GM06990 (cell line): ENCODE measurements around the gene LRRC32.
"Not testable (repeated sequence)": the region's sequence is repeated elsewhere in the genome, so short reads cannot be mapped to it uniquely, and the experiment has no call there.

Experiments used
- DNase-seq: peaks from one replicate; pipeline ENCODE4 v3.0.0-alpha.2; 2011; ENCODE audit not compliant: insufficient read length; ENCODE audit errors: extremely low read depth
- H3K27me3 ChIP-seq: replicated peaks from 2 replicates; pipeline ENCODE4 v1.6.0; 2011; ENCODE audit warnings: low read length; ENCODE audit not compliant: control insufficient read depth, insufficient read depth
- H3K36me3 ChIP-seq: 2 replicates; pipeline ENCODE4 v1.5.1; 2011; ENCODE audit warnings: low read length; ENCODE audit not compliant: control insufficient read depth, insufficient read depth
- H3K4me3 ChIP-seq: replicated peaks from 2 replicates; pipeline ENCODE4 v1.5.1; 2011; ENCODE audit warnings: low read depth, mild to moderate bottlenecking, control low read depth, low read length
- CTCF ChIP-seq: IDR thresholded peaks from 2 replicates; pipeline ENCODE4 v1.5.1; 2011; ENCODE audit warnings: low read length, control low read depth, mild to moderate bottlenecking, inconsistent platforms; ENCODE audit not compliant: insufficient read depth, poor library complexity, severe bottlenecking

The LRRC32 gene

DNA sequence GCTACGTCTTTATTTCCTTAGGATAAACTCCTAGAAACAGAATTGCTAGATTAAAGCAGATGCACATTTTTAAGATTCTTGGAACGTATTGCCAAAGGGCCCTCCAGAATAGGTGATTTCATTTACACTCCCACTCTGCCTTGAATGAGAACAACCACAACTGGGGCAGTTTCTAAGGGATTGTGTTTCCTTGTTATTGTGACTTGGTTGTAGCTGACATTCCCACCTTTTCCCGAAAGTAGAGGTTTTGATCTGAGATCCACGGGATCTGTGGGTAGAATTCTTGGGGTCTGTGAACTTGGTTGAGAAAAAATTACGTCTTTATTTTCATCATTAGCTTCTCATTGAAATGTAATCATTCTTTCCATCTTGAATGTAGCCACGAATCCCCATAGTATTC lies 21.5 kb downstream of the LRRC32 start:
- no peak for DNase-seq
- Histone ChIP-seq H3K36me3 (no peaks in the 10 kb centered on the region), H3K4me3 (no peak overlapping the region), H3K27me3 (peaks cover 2% of the 10 kb centered on the region)
- no peak for TF ChIP-seq CTCF

- H3K36me3 ChIP-seq, result no peaks in the 10 kb centered on the region
- no peak overlapping the region for H3K4me3 ChIP-seq
- no peak for TF ChIP-seq CTCF
- H3K27me3 ChIP-seq, result peaks cover 2% of the 10 kb centered on the region; the same call in 1 of the 2 replicates
- no peak for DNase-seq
Observed at GRCh38 chr11:76648061-76648460, 22.5 kb downstream of the LRRC32 start.

- no peak for TF ChIP-seq CTCF
- H3K27me3 ChIP-seq, result peaks cover 3% of the 10 kb centered on the region
- no peak overlapping the region for H3K4me3 ChIP-seq
- DNase-seq, result no peak
- no peaks in the 10 kb centered on the region for H3K36me3 ChIP-seq
Observed at GRCh38 chr11:76646882-76647534, 23.5 kb downstream of the LRRC32 start.

- Histone ChIP-seq H3K36me3 (no peaks in the 10 kb centered on the region), H3K27me3 (peaks cover 3% of the 10 kb centered on the region; the same call in 1 of the 2 replicates), H3K4me3 (no peak overlapping the region)
- DNase-seq, result no peak
- TF ChIP-seq CTCF, result no peak
Observed at GRCh38 chr11:76644591-76644990, 26.0 kb downstream of the LRRC32 start.

- DNase-seq, H3K27me3 ChIP-seq, H3K36me3 ChIP-seq, H3K4me3 ChIP-seq: not testable (repeated sequence)
Observed at GRCh38 chr11:76643711-76644110, 26.8 kb downstream of the LRRC32 start.

DNA sequence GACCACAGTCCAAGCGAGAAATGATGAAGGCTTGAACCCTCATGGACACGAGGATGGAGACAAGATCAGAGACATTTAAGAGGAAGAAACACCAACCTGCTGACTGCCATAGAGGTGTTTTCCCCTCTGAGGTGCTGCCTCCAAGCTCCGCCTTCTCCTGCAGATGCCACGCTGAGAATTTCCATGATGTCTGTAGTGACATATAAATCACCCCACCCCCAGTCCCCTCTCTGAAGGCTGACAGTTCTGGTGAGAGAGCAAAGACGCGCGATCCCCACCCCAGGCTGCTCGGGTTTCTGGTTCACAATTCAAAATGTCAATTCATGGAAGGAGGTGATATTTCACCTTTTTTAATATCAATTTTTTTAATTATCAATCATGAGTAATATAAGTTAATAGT lies 28.2 kb downstream of the LRRC32 start:
- peaks cover 1% of the 10 kb centered on the region for H3K27me3 ChIP-seq

More for the DNA sequence above, 28.2 kb downstream of the LRRC32 start:
- H3K4me3 ChIP-seq, result no peak overlapping the region
- DNase-seq, result no peak
- TF ChIP-seq CTCF, result no peak
- no peaks in the 10 kb centered on the region for H3K36me3 ChIP-seq
